ENCODE data around the gene ADAMTSL3.
"Not testable (repeated sequence)": the region's sequence is repeated elsewhere in the genome, so short reads cannot be mapped to it uniquely, and the experiment has no call there.

The ADAMTSL3 gene

DNA sequence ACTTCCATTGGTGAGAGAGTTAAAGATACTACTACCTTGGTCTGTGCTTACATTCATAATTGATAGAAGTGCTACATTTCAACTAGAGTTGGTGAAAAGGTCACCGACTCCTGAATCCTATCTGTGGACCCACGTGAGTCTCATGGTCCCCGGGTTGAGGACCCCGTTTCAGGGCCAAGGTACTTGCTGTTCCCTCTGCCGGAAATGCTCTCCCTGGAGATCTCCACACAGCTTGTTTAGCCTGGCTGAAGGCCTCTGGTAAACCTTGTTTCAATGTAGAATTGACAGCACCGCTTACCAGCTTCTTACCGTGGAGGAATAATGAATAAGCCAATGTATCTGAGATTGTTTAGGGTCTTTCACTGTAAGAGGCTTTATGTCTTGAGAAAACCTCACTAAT, 355.7 kb downstream of the ADAMTSL3 start:
- no peak for FAIRE-seq
- DNase-seq (ENCODE audit: low spot score) = no peak

DNA sequence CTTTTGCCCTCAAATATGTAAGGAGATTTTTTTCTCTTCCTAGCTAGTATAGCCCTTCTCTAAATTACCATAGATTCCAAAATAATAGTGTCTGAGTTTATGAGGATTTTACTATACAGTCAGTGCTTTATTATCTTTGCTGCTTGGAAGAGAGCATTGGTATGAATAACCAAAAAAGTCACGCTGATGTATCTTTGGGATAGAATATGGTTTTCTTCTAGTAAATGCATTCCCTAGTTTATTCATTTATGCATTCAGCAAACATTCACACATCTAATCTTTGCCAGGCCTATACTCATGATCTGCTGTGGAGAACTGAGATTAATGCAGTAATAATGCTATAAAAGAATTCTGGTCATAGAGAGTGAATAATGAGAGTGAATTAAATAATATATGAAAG, 356.3 kb downstream of the ADAMTSL3 start:
- DNase-seq (ENCODE audit: low spot score) (no peak), FAIRE-seq (no peak)

DNA sequence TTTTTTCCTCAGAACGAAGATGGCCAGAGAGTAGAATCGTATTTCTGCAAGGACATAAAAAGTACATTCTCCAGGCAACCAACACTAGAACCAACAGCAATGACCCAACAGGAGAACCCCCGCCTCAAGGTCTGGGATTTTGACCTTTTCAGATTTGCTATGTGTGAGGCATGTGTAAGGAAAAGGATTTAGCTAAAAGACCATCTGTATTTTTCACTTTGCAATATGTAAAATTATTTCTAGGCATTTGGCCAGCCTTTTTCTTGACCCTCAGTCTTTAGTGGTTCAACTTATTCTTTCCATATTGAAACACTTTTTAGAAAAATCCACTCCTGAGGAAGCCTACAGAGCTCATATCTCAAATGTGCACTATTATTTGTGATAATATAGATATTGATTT, 362.4 kb downstream of the ADAMTSL3 start:
- FAIRE-seq (no peak), DNase-seq (ENCODE audit: low spot score) (no peak)

DNA sequence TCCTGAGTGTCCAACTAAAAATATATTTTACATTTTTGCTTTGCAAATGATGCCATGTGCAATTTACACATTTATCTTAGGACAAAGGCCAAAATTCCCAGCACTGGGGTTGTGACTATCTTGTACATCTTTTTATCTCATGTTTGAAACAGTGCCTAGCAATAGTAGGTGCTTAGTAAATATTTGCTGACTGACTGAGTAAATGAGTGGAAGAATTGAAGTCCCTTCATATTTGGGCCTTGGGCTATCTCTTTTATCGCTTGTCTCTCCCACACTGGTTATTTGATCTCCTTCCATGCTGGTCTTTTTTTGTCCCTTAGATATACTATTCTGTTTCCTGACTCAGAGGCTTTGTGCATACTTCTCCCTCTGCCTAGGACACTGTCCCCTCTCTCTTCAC, 368.6 kb downstream of the ADAMTSL3 start:
- DNase-seq (ENCODE audit: low spot score) (no peak), FAIRE-seq (no peak)

DNA sequence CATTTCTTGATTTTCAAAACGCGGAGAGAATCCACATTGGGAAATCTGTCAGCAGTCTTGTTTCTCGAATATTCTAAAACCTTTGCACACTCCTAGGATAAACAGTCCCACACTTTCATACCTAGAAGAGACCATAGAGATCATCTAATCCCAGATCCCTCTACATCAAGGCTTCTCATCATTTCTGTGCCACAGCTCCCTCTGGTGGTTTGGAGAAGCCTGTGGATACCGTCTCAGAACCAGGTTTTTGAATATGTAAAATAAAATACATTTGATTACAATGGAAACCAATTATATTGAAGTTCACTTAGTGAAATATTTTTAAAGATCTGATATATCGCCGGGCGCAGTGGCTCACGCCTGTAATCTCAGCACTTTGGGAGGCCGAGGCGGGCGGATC, 369.7 kb downstream of the ADAMTSL3 start:
- FAIRE-seq (no peak), DNase-seq (ENCODE audit: low spot score) (peak; percentile 29)

DNA sequence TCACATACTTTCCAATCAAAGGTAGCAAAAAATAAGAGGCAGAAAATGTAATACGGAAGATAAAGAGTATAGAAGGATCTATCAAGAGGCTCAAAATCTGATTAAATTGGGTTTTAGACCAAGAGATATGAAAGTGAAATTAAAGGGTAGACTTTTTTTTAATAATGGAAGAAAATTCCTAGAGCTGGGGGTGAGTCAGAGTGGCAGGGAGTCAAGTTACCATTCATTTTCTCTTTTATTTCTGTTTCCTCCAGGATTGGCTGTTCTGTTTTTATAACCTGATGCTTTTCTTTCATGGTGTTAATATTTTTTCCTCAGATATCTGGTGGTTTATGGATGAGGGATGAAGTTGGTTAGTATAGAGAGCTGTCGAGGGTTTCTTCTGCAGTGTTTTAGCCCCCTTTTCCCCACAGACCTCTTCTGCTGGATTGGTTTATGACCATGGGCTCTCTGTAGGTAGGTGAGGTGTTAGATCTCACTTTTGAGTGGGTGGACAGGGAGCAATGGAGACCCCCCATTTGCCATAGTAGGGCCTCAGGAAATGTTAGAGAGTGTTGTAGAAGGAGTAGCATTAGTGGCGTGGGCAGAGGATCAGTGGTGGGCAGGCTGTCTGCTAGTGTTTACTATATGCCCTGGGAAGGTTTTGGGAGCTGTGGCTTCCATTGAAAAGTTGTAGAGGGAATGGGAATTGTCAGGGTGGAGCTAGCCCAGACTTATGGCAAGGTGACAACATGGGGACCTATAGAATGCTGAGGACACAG, 380.1 kb downstream of the ADAMTSL3 start:
- FAIRE-seq = no peak

DNA sequence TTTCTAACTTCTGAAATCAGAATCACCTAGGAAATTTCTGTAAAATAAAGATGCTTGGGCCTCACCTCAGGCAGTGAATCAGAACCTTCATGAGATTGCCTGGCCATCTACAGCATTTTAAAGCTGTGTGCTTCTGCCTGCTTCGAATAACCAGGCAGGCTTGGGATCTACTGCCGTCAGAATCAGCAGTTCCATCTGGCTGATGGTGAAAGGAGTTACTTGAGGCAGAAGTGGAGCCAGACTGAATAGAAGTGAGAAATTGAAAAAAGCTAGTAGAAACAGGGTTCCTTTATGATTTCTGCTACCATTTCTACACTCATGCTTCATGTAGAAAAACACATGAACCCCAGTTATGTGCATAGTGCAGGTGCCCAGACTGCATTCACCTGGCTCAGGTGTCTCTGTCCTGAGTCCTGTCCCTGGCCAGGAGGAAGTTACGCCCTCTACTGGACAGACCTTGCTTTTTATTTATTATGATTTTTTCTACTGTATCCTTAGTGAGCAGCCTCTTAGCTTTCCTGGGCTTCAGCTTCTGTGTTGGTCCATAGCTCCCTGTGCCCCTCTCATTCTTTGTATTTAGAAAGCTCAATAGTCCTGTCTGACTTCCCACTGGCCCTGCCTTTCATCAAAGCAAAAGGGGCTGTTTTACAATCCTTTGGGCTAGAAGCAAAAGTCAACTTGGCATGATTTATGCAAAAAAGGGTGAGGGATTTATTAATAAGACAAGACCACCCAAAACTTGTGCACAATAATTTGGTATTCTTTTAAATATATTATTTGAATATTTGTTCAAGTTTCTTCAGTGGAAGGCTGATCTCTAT, 380.9 kb downstream of the ADAMTSL3 start:
- FAIRE-seq (no peak), DNase-seq (ENCODE audit: low spot score) (peak; percentile 45)

More for the DNA sequence above, 380.1 kb downstream of the ADAMTSL3 start:
- peak; percentile 32 for DNase-seq (ENCODE audit: low spot score)

DNA sequence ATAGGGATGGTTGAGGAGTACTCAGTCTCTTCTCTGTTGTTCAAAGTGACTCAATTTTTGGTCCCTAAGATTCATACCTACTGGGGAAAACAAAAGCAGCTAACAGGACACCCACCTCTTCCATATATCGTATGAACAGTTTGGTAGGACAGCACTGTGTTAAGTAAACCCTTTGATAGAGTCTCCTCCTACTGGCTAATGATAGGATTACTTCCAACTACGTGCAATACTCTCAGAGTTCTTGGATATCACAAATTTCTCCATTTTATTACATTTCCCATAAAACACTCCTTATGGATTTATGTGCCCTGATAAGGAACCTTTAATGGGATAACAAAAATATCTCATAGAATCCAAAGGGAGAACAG, 381.5 kb downstream of the ADAMTSL3 start:
- FAIRE-seq (no peak), DNase-seq (ENCODE audit: low spot score) (peak; percentile 36)

DNA sequence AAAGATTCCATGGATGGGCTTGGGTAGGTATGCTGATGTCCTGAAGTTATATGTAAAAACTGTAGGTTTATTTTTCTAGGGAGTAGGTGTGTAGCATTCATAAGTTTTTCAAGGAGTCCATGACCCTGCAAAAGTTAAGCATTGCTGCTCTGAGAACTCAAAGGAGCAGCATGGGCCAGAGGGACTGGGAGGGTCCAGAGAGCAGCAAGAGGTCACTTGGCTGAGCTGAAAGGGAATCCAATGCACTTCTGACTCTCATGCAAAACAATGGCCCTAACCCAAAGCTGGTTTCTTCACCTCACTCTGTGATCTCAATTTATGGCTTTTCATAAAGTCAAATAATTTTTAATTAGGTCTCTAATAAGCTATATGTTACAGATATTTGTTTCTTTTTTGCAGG, 383.4 kb downstream of the ADAMTSL3 start:
- DNase-seq (ENCODE audit: low spot score) = no peak
- FAIRE-seq = no peak

DNA sequence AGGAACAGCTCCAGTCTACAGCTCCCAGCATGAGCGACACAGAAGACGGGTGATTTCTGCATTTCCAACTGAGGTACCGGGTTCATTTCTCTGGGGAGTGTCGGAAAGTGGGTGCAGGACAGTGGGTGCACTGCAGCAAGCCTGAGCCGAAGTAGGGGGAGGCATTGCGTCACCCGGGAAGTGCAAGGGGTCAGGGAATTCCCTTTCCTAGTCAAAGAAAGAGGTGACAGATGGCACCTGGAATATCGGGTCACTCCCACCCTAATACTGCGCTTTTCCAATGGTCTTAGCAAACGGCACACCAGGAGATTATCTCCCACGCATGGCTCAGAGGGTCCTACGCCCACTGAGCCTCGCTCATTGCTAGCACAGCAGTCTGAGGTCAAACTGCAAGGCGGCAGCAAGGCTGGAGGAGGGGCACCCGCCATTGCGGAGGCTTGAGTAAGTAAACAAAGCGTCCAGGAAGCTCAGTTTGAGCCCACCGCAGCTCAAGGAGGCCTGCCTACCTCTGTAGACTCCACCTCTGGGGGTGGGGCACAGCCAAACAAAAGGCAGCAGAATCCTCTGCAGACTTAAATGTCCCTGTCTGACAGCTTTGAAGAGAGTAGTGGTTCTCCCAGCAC, 388.6 kb downstream of the ADAMTSL3 start:
- FAIRE-seq; DNase-seq (ENCODE audit: low spot score): not testable (repeated sequence)

DNA sequence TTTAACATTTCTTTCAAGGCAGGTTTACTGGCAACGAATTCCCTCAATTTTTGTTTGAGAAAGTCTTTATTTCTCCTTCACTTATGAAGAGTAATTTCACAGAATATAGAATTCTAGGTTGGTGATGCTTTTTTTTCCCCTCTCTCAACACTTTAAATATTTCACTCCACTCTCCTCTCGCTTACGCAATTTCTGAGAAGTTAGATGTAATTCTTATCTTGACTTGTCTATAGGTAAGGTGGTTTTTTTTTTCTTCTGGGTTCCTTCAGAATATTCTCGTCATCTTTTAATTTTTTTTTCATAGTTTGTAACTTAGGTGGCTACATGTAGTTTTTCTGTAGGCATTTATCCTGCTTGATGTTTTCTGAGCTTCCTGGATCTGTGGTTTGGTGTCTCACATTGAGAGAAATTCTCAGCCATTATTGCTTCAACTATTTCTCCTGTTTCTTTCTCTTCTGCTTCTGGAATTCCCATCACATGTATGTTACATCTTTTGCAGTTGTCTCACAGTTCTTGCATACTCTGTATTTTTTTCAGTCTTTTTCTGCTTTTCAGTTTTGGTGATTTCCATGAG, 392.2 kb downstream of the ADAMTSL3 start:
- FAIRE-seq (no peak), DNase-seq (ENCODE audit: low spot score) (no peak)

DNA sequence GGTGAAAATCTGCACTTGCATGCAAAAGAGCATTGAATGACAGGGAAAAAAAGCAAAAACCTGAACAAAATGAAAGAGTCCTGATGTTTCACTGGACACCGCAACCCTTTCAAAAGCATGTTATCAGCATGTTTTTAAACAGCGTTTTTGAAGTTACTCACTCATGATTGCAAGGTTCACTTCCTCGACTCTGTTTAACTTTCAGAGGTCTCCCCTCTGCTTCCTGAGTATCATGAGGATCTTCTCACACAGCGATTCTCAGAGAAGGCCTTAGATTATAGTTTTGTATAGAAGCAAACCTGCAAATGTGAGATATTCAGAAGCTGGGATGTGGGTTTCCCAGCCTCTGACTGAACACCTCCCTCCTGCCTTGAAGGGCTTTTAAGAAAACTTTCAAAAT, 395.6 kb downstream of the ADAMTSL3 start:
- DNase-seq (ENCODE audit: low spot score); FAIRE-seq: not testable (repeated sequence)

DNA sequence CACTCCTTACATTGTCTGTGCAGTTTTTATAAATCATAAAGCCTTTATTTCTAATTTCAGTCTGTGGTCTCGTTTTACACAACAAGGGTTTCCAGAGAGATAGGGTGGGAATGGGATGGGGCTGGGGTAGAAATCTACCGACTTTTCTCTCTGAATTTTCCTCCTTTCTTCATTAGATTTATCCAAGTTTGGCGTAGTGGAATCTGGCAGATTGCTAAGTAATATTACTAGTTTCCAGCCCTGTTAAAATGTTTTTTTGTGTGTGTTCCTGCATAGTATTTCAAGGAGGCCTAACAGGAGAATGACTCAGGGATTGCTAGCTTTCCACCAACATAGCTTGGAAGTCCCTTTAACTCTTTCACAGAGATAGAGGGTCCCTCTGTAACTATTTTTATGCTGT, 396.2 kb downstream of the ADAMTSL3 start:
- DNase-seq (ENCODE audit: low spot score) (no peak), FAIRE-seq (no peak)

DNA sequence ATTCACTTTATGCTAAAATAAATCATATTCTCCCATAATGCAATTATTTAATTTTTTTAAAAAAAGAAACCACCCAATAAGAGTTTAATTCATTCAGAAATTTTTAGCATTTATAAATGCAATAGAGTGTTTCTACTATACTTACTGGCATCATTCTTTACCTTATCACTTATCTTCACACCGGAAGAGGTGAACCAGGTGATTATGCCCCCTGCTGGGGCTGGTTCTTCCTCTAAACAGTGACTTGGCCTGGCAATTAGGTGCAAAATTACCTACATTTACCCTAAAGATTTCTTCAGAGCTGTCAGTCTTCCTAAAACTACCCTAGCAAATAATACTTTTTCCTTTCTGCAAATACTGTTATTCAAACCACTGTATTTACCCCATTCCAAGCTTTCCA, 397.2 kb downstream of the ADAMTSL3 start:
- not testable (repeated sequence) for FAIRE-seq

DNA sequence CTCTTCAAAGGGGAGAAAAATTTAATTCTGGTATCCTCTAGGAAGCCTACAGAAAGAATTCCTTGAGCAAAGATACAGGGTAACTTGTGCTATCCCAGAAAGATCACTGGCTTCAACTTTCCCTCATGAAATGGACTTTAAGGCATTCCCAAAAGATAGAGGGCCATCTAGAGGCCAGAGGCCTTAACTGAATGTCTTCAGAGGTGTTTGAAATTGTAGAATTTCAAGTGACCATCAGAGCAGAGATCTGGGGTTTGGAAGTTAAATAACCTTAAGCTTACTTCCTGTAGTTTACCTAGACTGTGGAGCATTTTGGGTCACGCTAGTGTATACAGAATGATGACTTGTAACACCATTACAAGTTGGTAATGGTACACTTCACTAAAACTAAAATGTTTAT, 400.6 kb downstream of the ADAMTSL3 start:
- not testable (repeated sequence) for DNase-seq (ENCODE audit: low spot score); FAIRE-seq

More for the DNA sequence above, 397.2 kb downstream of the ADAMTSL3 start:
- not testable (repeated sequence) for DNase-seq (ENCODE audit: low spot score)

DNA sequence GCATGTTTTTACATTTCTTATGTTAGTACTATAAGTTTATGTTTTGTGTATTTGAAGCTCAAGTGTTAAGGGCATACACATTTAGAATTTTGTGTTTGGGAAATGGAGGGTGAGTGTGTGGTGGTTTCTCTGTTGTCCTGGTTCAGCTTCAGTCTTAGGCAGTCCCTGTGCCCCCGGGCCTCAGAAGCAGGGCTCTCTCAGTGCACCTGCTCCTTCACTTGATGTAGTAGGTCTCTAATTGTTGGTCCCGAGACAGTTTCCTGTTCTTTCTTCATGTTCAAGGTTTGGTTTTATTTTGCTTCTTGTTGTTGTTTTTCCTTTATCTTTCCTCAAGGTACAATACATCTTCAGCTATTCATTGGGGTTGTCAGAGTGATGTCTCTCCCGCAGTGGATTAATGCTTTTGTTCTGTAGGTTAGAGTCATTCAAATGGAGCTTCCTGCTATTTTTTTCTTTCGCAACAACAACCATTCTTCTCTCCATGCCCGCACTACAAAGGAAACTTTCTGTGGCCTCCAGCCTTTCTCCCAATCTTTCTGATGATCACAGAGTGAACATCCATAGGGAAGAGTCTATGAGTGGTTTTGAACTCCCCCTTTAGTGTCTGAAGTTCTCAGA, 403.9 kb downstream of the ADAMTSL3 start:
- no peak for DNase-seq (ENCODE audit: low spot score)
- no peak for FAIRE-seq

DNA sequence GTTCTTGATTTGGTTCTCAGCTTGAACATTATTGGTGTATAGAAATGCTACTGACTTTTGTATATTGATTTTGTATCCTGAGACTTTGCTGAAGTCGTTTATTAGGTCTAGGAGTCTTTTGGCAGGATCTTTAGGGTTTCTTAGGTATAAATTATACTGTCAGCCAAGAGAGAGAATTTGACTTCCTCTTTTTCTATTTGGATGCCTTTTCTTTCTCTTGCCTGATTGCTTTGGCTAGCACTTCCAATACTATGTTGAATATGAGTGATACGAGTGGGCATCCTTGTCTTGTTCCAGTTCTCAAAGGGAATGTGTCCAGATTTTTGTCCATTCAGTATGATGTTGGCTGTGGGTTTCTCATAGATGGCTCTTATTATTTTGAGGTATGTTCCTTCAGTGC, 409.8 kb downstream of the ADAMTSL3 start:
- not testable (repeated sequence) for FAIRE-seq; DNase-seq (ENCODE audit: low spot score)

DNA sequence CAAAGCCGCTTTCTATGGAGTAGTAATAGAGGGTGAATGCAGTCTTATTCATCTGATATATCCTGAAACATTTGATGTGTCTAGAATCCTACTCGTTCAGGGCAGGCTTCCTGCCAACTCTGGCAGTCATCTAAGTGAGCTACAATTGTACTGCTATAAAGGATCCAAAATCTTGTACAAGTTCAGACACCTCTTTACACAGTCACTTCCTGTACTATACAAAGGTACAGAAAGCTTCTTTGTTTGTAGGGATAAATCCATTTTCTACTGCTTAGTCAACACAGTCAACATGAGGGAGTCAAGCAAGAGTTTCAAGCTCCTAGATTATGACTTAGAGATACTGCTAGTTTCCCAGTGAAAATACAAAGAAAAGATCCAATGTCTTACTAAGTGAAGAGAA, 414.8 kb downstream of the ADAMTSL3 start:
- not testable (repeated sequence) for DNase-seq (ENCODE audit: low spot score)
- peak; percentile 52 for FAIRE-seq

DNA sequence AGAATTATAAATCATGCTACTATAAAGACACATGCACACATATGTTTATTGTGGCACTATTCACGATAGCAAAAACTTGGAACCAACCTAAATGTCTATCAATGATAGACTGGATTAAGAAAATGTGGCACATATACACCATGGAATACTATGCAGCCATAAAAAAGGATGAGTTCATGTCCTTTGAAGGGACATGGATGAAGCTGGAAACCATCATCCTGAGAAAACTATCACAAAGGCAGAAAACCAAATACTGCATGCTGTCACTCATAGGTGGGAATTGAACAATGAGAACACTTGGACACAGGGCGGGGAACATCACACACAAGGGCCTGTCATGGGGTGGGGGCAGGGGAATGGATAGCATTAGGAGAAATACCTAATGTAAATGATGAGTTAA, 424.1 kb downstream of the ADAMTSL3 start:
- not testable (repeated sequence) for DNase-seq (ENCODE audit: low spot score); FAIRE-seq

DNA sequence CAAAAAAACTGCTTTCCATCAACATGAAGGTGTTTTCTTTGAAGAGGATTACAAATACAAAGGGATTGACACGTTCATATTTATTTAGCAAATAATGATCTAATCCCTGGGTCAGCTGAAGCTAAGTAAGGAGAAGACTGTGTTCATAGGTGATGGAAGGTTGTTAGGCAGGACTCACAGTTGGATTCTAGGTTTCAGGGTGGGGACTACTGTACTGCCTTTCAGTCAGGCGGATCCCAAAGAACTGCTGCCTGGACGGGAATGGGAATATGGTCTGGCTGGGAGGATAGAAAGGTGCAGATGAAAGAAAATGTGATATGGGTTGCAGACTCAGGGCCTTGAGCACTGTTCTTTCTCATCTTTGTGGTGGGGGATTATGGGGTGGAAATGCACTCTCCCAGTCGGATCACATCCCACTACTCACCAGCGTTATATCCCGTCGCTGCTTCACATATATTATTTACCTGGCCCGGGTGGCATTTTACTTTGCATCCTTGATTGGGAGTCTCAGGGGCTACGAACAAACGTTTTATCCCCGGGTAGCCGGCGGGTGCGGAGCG, 425.5 kb downstream of the ADAMTSL3 start:
- not testable (repeated sequence) for DNase-seq (ENCODE audit: low spot score); FAIRE-seq

Data from urothelium cell line (cell line).